ENCODE measurements around the gene EPHB1. TPM values are rescaled to one million over a fixed set of nuclear protein-coding genes. Genes with fewer than 3 reads are reported as not detected.
"Not testable (repeated sequence)": the region's sequence is repeated elsewhere in the genome, so short reads cannot be mapped to it uniquely, and the experiment has no call there.

The EPHB1 gene
- total RNA-seq, 2 donors from 2014 or later, result 0.68 to 0.71 TPM

DNA sequence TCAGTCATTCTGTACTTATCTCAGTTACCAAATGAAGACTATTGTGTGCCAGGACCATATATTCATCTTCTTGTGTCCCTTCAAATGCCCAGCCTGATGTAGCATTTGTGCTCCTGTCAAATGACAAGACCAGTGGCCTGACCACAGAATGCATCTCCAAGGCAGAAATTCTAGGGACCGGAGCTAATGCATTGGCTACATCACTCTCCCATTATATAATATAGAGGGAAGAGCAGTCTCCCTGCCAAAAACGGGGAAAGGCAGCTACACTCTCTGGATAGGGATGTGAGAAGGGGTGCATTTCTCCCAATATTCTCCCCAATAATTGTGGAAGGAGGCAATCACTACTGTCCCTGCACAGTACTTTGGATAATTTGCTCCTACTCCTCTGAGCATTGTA is 312.0 kb downstream of the EPHB1 start:
- H3K4me1 ChIP-seq (ENCODE audit: control insufficient read depth in 1 of 2, low read depth in 2 of 2), result no peaks in the 10 kb centered on the region
- no peaks in the 10 kb centered on the region for H3K36me3 ChIP-seq
- no peaks in the 10 kb centered on the region for H3K9me3 ChIP-seq
- no peak overlapping the region for H3K27ac ChIP-seq
- TF ChIP-seq, protein P1, sequence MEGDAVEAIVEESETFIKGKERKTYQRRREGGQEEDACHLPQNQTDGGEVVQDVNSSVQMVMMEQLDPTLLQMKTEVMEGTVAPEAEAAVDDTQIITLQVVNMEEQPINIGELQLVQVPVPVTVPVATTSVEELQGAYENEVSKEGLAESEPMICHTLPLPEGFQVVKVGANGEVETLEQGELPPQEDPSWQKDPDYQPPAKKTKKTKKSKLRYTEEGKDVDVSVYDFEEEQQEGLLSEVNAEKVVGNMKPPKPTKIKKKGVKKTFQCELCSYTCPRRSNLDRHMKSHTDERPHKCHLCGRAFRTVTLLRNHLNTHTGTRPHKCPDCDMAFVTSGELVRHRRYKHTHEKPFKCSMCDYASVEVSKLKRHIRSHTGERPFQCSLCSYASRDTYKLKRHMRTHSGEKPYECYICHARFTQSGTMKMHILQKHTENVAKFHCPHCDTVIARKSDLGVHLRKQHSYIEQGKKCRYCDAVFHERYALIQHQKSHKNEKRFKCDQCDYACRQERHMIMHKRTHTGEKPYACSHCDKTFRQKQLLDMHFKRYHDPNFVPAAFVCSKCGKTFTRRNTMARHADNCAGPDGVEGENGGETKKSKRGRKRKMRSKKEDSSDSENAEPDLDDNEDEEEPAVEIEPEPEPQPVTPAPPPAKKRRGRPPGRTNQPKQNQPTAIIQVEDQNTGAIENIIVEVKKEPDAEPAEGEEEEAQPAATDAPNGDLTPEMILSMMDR (IDR thresholded peaks at IDR 0.05), result no peak
- DNase-seq (ENCODE audit: low spot score) (no peak), ATAC-seq (ENCODE audit: insufficient number of reproducible peaks, low FRiP score, low read depth) (no peak)
- no peak overlapping the region for H3K4me3 ChIP-seq
- no peaks in the 10 kb centered on the region for H3K27me3 ChIP-seq (replicated peaks; ENCODE audit: insufficient read depth)

DNA sequence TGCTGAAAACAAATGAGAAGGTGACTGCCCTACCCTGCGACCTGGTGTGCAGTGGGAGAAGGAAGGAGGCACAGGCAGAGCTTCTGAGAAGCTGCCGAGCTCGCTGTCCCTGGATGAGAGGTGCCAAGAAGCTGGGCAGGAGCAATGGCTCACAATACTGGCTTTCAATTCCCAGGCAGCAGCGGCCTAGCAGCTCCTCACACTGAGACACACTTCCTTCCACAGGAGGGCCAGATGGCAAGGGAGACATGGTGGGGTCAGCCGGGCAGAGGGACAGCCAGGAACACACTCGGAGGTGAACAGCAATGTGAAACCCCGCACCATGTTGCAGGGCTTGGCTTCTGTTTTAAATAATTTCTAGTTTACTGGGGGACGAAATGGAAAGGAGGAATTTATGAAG is 314.6 kb downstream of the EPHB1 start:
- H3K9me3 ChIP-seq, result no peaks in the 10 kb centered on the region
- no peak overlapping the region for H3K27ac ChIP-seq
- H3K36me3 ChIP-seq, result no peaks in the 10 kb centered on the region
- H3K4me3 ChIP-seq, result no peak overlapping the region
- DNase-seq (ENCODE audit: low spot score), result no peak
- ATAC-seq (ENCODE audit: insufficient number of reproducible peaks, low FRiP score, low read depth), result no peak
- H3K27me3 ChIP-seq (replicated peaks; ENCODE audit: insufficient read depth), result no peaks in the 10 kb centered on the region
- TF ChIP-seq, protein P1 (IDR thresholded peaks at IDR 0.05), result no peak
- no peaks in the 10 kb centered on the region for H3K4me1 ChIP-seq (ENCODE audit: control insufficient read depth in 1 of 2, low read depth in 2 of 2)

DNA sequence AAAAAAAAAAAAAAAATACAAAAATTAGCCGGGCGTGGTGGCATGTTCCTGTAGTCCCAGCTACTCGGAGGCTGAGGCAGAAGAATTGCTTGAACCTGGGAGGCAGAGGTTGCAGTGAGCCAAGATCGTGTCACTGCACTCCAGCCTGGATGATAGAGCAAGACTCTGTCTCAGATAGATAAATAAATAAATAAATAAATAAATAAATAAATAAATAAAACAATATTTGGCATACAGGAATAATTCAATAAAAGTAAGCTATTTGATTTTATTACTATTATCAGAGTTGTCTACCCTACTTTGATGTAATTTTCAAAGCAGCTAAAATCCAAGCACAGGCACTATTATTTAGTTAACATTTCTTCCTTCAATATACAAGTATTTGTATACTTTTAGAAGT is 319.5 kb downstream of the EPHB1 start:
- not testable (repeated sequence) for H3K9me3 ChIP-seq; H3K4me3 ChIP-seq; ATAC-seq (ENCODE audit: insufficient number of reproducible peaks, low FRiP score, low read depth); H3K36me3 ChIP-seq; H3K4me1 ChIP-seq (ENCODE audit: control insufficient read depth in 1 of 2, low read depth in 2 of 2); DNase-seq (ENCODE audit: low spot score); H3K27me3 ChIP-seq (replicated peaks; ENCODE audit: insufficient read depth); H3K27ac ChIP-seq

DNA sequence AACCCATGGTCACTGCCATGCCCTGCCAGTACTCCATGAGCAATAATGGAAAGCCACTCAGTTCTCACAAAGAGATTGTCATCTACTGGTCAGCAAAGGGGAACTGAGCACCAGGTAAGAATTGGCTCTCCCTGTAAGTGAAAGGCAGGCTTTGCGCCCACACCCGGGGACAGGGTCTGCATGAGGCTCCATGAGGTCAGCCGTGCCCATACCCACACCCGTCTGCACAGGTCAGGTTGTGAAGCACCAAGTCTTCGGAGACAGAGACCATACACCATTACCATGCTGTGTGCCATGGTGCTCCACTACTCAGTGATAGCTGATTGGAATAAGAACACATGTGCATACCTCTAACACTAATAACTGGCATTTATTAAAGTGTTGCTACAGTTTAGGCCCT is 322.9 kb downstream of the EPHB1 start:
- H3K4me3 ChIP-seq, result no peak overlapping the region
- no peaks in the 10 kb centered on the region for H3K36me3 ChIP-seq
- TF ChIP-seq, protein P1 (IDR thresholded peaks at IDR 0.05), result no peak
- H3K27ac ChIP-seq, result no peak overlapping the region
- ATAC-seq (ENCODE audit: insufficient number of reproducible peaks, low FRiP score, low read depth), result no peak
- H3K27me3 ChIP-seq (replicated peaks; ENCODE audit: insufficient read depth), result no peaks in the 10 kb centered on the region
- DNase-seq (ENCODE audit: low spot score), result no peak
- H3K4me1 ChIP-seq (ENCODE audit: control insufficient read depth in 1 of 2, low read depth in 2 of 2), result no peaks in the 10 kb centered on the region
- H3K9me3 ChIP-seq, result no peaks in the 10 kb centered on the region

DNA sequence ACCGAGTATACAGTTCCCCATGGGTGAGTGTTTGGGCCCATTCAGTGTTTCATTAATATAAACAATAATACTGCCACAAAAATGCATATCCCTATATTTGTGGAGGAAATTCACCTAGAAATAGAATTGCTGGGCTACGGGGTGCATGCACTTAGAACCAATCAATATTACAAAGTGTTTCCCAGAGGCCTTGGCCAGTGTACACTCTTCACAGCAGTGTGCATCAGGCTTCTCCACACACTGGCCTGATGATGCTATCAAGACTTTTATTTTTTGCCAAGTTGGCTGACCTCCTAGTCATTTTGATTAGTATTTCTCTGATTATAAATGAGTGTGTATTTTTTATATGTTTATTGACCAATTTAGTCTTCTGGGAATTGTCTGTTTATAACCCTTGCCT is 323.7 kb downstream of the EPHB1 start:
- no peak overlapping the region for H3K27ac ChIP-seq
- no peaks in the 10 kb centered on the region for H3K9me3 ChIP-seq
- H3K36me3 ChIP-seq, result no peaks in the 10 kb centered on the region
- TF ChIP-seq, protein P1 (IDR thresholded peaks at IDR 0.05), result no peak
- DNase-seq (ENCODE audit: low spot score) (no peak), ATAC-seq (ENCODE audit: insufficient number of reproducible peaks, low FRiP score, low read depth) (no peak)
- no peaks in the 10 kb centered on the region for H3K27me3 ChIP-seq (replicated peaks; ENCODE audit: insufficient read depth)
- no peak overlapping the region for H3K4me3 ChIP-seq
- no peaks in the 10 kb centered on the region for H3K4me1 ChIP-seq (ENCODE audit: control insufficient read depth in 1 of 2, low read depth in 2 of 2)

DNA sequence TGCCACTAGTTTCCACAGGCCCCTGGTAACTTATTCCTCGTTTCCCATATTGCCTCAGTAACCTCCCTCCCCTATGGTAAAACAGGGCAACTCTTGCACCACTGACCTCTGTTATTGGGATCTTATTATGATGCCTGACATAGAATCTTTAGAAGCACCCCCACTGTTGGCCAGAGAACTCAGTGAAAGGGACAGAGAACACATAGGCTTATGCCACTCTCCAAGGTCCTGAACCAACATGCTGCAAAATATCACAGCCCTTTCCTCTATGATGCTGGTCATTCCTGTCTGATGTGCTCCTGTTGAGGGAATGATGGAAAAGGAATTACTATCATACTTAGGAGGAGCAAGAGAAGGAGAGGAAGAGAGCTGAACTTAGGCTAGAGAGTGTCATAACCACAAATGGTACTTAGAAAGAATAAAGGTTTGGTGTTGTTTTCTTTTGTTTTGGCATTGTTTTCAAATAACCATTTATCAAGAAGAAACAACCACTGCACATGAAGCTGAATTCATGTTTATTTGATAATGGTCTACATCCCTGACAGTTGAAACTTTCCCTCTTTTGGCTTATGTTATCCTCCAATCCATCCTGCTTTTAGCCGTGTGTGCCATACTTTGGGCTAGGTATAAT is 330.2 kb downstream of the EPHB1 start:
- ATAC-seq (ENCODE audit: insufficient number of reproducible peaks, low FRiP score, low read depth) (no peak), DNase-seq (ENCODE audit: low spot score) (no peak)
- Histone ChIP-seq H3K27me3 (replicated peaks; ENCODE audit: insufficient read depth) (no peaks in the 10 kb centered on the region), H3K4me3 (no peak overlapping the region), H3K27ac (no peak overlapping the region), H3K36me3 (no peaks in the 10 kb centered on the region), H3K9me3 (no peaks in the 10 kb centered on the region), H3K4me1 (ENCODE audit: control insufficient read depth in 1 of 2, low read depth in 2 of 2) (no peaks in the 10 kb centered on the region)
- TF ChIP-seq, protein P1 (IDR thresholded peaks at IDR 0.05), result no peak
